Caco-2 (cell line): ENCODE results near the gene ERFL. TPM values are rescaled to one million over a fixed set of nuclear protein-coding genes. Genes with fewer than 3 reads are reported as not detected.

Experiments
- BruUV-seq: library from RNA; stranded (reverse); fragments of 400-500 nt; replicated peaks from 2 replicates; lab custom pipeline; 2021; lab: Mats Ljungman, UMichigan
- CTCF ChIA-PET: fragments of 300-600 bp; sonication (Branson Sonifier 250); formaldehyde crosslinking; loops from one replicate; lab custom pipeline; 2022; ENCODE audit warnings: antibody characterized with exemption; lab: Charles Lee
- POLR2A ChIA-PET: fragments of 300-600 bp; sonication (Branson Sonifier 250); formaldehyde crosslinking; loops from one replicate; lab custom pipeline; 2022; ENCODE audit warnings: antibody characterized with exemption; lab: Charles Lee
- DNase-seq, 2 experiments: peaks; one replicate each; pipeline versions ENCODE4 v3.0.0 to v3.0.0-alpha.2; 2020 to 2022
- H3K27me3 ChIP-seq: replicated peaks from 2 replicates; pipeline ENCODE4 v1.6.0; 2011; ENCODE audit warnings: low read length; ENCODE audit not compliant: control insufficient read depth, insufficient read depth
- H3K36me3 ChIP-seq: 2 replicates; pipeline ENCODE4 v1.5.1; 2011; ENCODE audit warnings: low read length; ENCODE audit not compliant: control insufficient read depth, insufficient read depth
- H3K4me1 ChIP-seq: fragments of 250-450 bp; sonication (Bioruptor Pico); 2 replicates; pipeline ENCODE4 v1.5.1; 2020; ENCODE audit warnings: mild to moderate bottlenecking
- H3K4me3 ChIP-seq: 2 replicates; pipeline ENCODE4 v1.5.1; 2011; ENCODE audit warnings: low read depth, mild to moderate bottlenecking, control low read depth, low read length
- H3K9me3 ChIP-seq: fragments of 250-450 bp; sonication (Bioruptor Pico); 2 replicates; pipeline ENCODE4 v1.5.1; 2020; ENCODE audit warnings: mild to moderate bottlenecking, moderate library complexity
- H3K27ac Mint-ChIP-seq: one replicate; pipeline ENCODE4 v1.8.0; 2022; ENCODE audit warnings: mixed read lengths; ENCODE audit not compliant: unreplicated experiment
- H3K27me3 Mint-ChIP-seq: one replicate; pipeline ENCODE4 v1.8.0; 2022; ENCODE audit warnings: mixed read lengths; ENCODE audit not compliant: insufficient read depth, unreplicated experiment
- H3K36me3 Mint-ChIP-seq: one replicate; pipeline ENCODE4 v1.8.0; 2022; ENCODE audit warnings: mild to moderate bottlenecking, mixed read lengths; ENCODE audit not compliant: insufficient read depth, unreplicated experiment
- H3K4me1 Mint-ChIP-seq: one replicate; pipeline ENCODE4 v1.8.0; 2022; ENCODE audit warnings: low read depth, mixed read lengths; ENCODE audit not compliant: unreplicated experiment
- H3K4me3 Mint-ChIP-seq: one replicate; pipeline ENCODE4 v1.8.0; 2022; ENCODE audit warnings: mild to moderate bottlenecking, moderate library complexity, mixed read lengths; ENCODE audit not compliant: unreplicated experiment
- H3K9me3 Mint-ChIP-seq: one replicate; pipeline ENCODE4 v1.8.0; 2022; ENCODE audit warnings: mixed read lengths; ENCODE audit not compliant: unreplicated experiment
- intact Hi-C: fragments of 100-400 bp; cut with micrococcal nuclease; formaldehyde crosslinking; loops from one replicate; pipeline ENCODE4 v1.10.0; 2022; ENCODE audit not compliant: unreplicated experiment
- total RNA-seq: library from RNA; stranded (reverse); gene quantifications from 2 replicates; pipeline ENCODE4 v1.2.3, GENCODE V29; 2022
- TF ChIP-seq, protein P1 (sequence below), 2 experiments: fragments of 200-600 bp in 1 of 2; IDR thresholded peaks; 1 replicate in 1 of 2; 2 replicates in 1 of 2; pipeline versions ENCODE4 v1.5.1 to v1.8.0; 2011 to 2022; ENCODE audit warnings: antibody characterized with exemption in 1 of 2, control low read depth in 1 of 2, inconsistent platforms in 1 of 2, low read depth in 1 of 2, low read length in 1 of 2, mild to moderate bottlenecking in 1 of 2, moderate library complexity in 1 of 2; ENCODE audit not compliant: insufficient read depth in 1 of 2, severe bottlenecking in 1 of 2, unreplicated experiment in 1 of 2

Gene ERFL
- total RNA-seq, 1 experiment from 2014 or later = 0.23 TPM

GRCh38 chr19:41918095-41918494, 10.2 kb downstream of the ERFL start:
- Histone ChIP-seq H3K4me1 (no peaks in the 10 kb centered on the region), H3K9me3 (no peaks in the 10 kb centered on the region), H3K4me3 (no peak overlapping the region), H3K36me3 (no peaks in the 10 kb centered on the region), H3K27me3 (no peaks in the 10 kb centered on the region)
- peaks cover 9% of the 10 kb centered on the region for H3K27me3 Mint-ChIP-seq
- TF ChIP-seq, protein P1, sequence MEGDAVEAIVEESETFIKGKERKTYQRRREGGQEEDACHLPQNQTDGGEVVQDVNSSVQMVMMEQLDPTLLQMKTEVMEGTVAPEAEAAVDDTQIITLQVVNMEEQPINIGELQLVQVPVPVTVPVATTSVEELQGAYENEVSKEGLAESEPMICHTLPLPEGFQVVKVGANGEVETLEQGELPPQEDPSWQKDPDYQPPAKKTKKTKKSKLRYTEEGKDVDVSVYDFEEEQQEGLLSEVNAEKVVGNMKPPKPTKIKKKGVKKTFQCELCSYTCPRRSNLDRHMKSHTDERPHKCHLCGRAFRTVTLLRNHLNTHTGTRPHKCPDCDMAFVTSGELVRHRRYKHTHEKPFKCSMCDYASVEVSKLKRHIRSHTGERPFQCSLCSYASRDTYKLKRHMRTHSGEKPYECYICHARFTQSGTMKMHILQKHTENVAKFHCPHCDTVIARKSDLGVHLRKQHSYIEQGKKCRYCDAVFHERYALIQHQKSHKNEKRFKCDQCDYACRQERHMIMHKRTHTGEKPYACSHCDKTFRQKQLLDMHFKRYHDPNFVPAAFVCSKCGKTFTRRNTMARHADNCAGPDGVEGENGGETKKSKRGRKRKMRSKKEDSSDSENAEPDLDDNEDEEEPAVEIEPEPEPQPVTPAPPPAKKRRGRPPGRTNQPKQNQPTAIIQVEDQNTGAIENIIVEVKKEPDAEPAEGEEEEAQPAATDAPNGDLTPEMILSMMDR (IDR thresholded peaks at IDR 0.05; ENCODE audit: insufficient read depth in 1 of 2, low read depth in 1 of 2, low read length in 1 of 2, severe bottlenecking in 1 of 2, unreplicated experiment in 1 of 2) = no peak
- H3K9me3 Mint-ChIP-seq = no peaks in the 10 kb centered on the region
- intact Hi-C loops = no loop called here
- no peak for DNase-seq
- ChIA-PET CTCF (no interaction called here), POLR2A (no interaction called here)
- H3K4me3 Mint-ChIP-seq = no peak overlapping the region
- H3K27ac Mint-ChIP-seq = no peak overlapping the region
- BruUV-seq = no TSS peak
- H3K36me3 Mint-ChIP-seq = no peaks in the 10 kb centered on the region
- H3K4me1 Mint-ChIP-seq = peaks cover 8% of the 10 kb centered on the region

DNA sequence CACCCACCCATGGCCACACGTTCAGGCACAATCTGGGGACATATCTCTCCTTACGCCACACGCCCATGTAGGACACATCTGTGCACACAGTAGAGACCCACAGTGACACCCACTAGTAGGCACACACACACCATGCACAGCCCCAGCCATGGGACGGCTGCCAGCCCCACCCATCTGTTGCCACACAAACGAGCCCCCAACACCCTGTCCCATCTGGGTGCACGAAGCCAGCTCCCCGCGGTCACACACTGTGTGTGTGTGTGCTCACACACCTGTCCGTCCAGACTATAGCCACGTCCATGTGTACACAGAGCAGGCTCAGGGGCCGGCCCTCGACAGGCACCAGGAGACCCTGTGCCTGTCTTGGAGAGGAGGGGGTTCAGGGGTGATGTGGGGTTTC, 10.6 kb downstream of the ERFL start:
- no TSS peak for BruUV-seq
- H3K36me3 Mint-ChIP-seq = no peaks in the 10 kb centered on the region
- Histone ChIP-seq H3K9me3 (no peaks in the 10 kb centered on the region), H3K4me1 (no peaks in the 10 kb centered on the region), H3K36me3 (no peaks in the 10 kb centered on the region), H3K27me3 (no peaks in the 10 kb centered on the region), H3K4me3 (no peak overlapping the region)
- H3K9me3 Mint-ChIP-seq = no peaks in the 10 kb centered on the region
- no peak for DNase-seq
- ChIA-PET POLR2A (no interaction called here), CTCF (no interaction called here)
- intact Hi-C loops = no loop called here
- no peak overlapping the region for H3K4me3 Mint-ChIP-seq
- peaks cover 8% of the 10 kb centered on the region for H3K27me3 Mint-ChIP-seq
- H3K4me1 Mint-ChIP-seq = peaks cover 6% of the 10 kb centered on the region
- no peak overlapping the region for H3K27ac Mint-ChIP-seq
- TF ChIP-seq, protein P1 (IDR thresholded peaks at IDR 0.05; ENCODE audit: insufficient read depth in 1 of 2, low read depth in 1 of 2, low read length in 1 of 2, severe bottlenecking in 1 of 2, unreplicated experiment in 1 of 2) = no peak

- Mint-ChIP-seq H3K27ac (no peak overlapping the region), H3K4me3 (no peak overlapping the region), H3K4me1 (no peaks in the 10 kb centered on the region), H3K9me3 (no peaks in the 10 kb centered on the region), H3K27me3 (peaks cover 5% of the 10 kb centered on the region), H3K36me3 (no peaks in the 10 kb centered on the region)
- BruUV-seq = no TSS peak
- intact Hi-C loops = no loop called here
- Histone ChIP-seq H3K4me3 (no peak overlapping the region), H3K9me3 (no peaks in the 10 kb centered on the region), H3K36me3 (no peaks in the 10 kb centered on the region), H3K4me1 (no peaks in the 10 kb centered on the region), H3K27me3 (no peaks in the 10 kb centered on the region; the same call in 1 of the 2 replicates)
- POLR2A ChIA-PET = no interaction called here
- TF ChIP-seq, protein P1 (IDR thresholded peaks at IDR 0.05; ENCODE audit: insufficient read depth in 1 of 2, low read depth in 1 of 2, low read length in 1 of 2, severe bottlenecking in 1 of 2, unreplicated experiment in 1 of 2) = no peak
- no peak for DNase-seq
- CTCF ChIA-PET = no interaction called here
Measured at GRCh38 chr19:41915776-41916414, 12.4 kb downstream of the ERFL start.
